Natural killer cell (primary cell): Measurements from ENCODE around the gene PTPN14. TPM values are rescaled to one million over a fixed set of nuclear protein-coding genes. Genes with fewer than 3 reads are reported as not detected.

Experiments
- ATAC-seq, 3 donors: fragments of 150-1000 bp in 2 of 3; fragments of 200-7000 bp in 1 of 3; cut with Tn5 transposase; 1 replicate in 1 of 3; 2 replicates in 2 of 3; pipeline ENCODE4 v1.10.0; 2021; ENCODE audit warnings: mild to moderate bottlenecking in 2 of 3, moderate library complexity in 2 of 3
- DNase-seq, 2 donors: peaks; one replicate each; pipeline versions ENCODE4 v3.0.0 to v3.0.0-alpha.2; 2013 to 2021; ENCODE audit warnings: mixed read lengths in 1 of 2
- H3K27ac ChIP-seq: one replicate; pipeline ENCODE4 v1.5.1; 2013; ENCODE audit warnings: mild to moderate bottlenecking, low read length
- H3K27me3 ChIP-seq: one replicate; pipeline ENCODE4 v1.6.1; 2013; ENCODE audit warnings: low read length; ENCODE audit not compliant: control insufficient read depth, insufficient read depth
- H3K36me3 ChIP-seq: one replicate; pipeline ENCODE4 v1.6.1; 2013; ENCODE audit warnings: low read length; ENCODE audit not compliant: control insufficient read depth, insufficient read depth
- H3K4me1 ChIP-seq: one replicate; pipeline ENCODE4 v1.6.1; 2013; ENCODE audit warnings: low read length; ENCODE audit not compliant: control insufficient read depth, insufficient read depth
- H3K4me3 ChIP-seq: one replicate; pipeline ENCODE4 v1.5.1; 2013; ENCODE audit warnings: low read length
- H3K9me3 ChIP-seq: one replicate; pipeline ENCODE4 v1.6.1; 2013; ENCODE audit warnings: low read length; ENCODE audit not compliant: control insufficient read depth, insufficient read depth
- H3K27ac Mint-ChIP-seq, 2 donors: one replicate each; pipeline ENCODE4 v1.8.0; 2022; ENCODE audit warnings: mild to moderate bottlenecking in 2 of 2, mixed read lengths in 2 of 2, moderate library complexity in 1 of 2
- H3K27me3 Mint-ChIP-seq, 2 donors: one replicate each; pipeline ENCODE4 v1.8.0; 2022; ENCODE audit warnings: low read depth in 2 of 2, mixed read lengths in 2 of 2
- H3K36me3 Mint-ChIP-seq: one replicate; pipeline ENCODE4 v1.8.0; 2022; ENCODE audit warnings: mixed read lengths
- H3K4me1 Mint-ChIP-seq, 2 donors: one replicate each; pipeline ENCODE4 v1.8.0; 2022; ENCODE audit warnings: mixed read lengths in 2 of 2
- H3K4me3 Mint-ChIP-seq: one replicate; pipeline ENCODE4 v1.8.0; 2022; ENCODE audit warnings: mild to moderate bottlenecking, moderate library complexity, mixed read lengths
- H3K9me3 Mint-ChIP-seq, 2 donors: one replicate each; pipeline ENCODE4 v1.8.0; 2022; ENCODE audit warnings: mixed read lengths in 2 of 2
- WGBS: methylation state at CpG from one replicate; pipeline ENCODE4 v1.1.7; 2013; ENCODE audit warnings: missing lambda C conversion rate; ENCODE audit not compliant: insufficient coverage; 5-methylcytosine and 5-hydroxymethylcytosine counted together
- intact Hi-C: fragments of 100-400 bp; cut with micrococcal nuclease; formaldehyde crosslinking; loops from one replicate; pipeline ENCODE4 v1.14.2; 2022
- total RNA-seq, 4 donors: library from RNA; stranded (reverse); fragments of 120-200 nt in 1 of 4; gene quantifications; one replicate each; pipeline versions ENCODE4 v1.2.3 to v1.2.4, GENCODE V29; 2013 to 2022
- TF ChIP-seq, protein P1 (sequence below): fragments of 200-600 bp; IDR thresholded peaks from one replicate; pipeline ENCODE4 v1.8.0; 2022; ENCODE audit warnings: antibody characterized with exemption

The PTPN14 gene
- total RNA-seq, 3 donors from 2014 or later (not counting 1 experiment from before 2014, with no cell fraction given), result 0.02 TPM; not detected in 2

DNA sequence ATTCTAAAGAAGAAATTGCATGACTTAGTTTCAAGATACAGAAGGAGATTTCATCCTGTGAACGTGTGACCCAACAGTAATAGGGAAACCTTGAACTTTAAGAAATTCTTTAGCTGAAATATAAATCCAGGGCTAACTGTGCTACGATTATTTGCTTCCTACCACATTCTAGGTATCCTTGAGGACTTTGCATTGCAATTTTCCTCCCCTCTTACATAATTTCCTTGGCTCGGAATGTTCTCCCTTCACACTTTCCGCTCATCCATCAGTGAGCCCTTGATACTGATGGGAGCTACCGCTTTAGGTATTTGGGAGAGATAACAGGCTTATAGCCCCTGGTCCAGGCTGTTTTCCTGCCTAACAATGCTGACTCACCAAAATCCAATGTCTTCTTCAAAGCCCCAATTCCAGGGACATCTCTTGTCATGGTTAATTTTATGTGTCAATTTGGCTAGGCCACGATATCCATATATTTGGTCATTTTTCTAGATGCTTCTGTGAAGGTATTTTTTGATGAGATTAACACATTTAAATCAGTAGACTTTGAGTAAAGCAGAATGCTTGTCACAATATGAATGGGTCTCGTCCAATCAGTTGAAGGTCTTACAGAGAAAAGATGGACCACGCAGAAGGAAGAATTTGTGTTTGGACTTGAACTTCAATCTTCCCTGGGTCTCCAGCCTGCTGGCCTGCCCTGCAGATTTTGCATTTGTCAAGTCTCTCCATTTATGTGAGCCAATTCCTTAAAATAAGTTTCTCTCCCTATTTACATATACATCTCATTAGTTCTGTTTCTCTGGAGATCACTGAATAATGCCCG is 121.2 kb downstream of the PTPN14 start:
- Mint-ChIP-seq H3K27me3 (peaks cover 0 to 10% of the 10 kb centered on the region in 2 donors), H3K4me3 (no peak overlapping the region), H3K9me3 (no peaks in the 10 kb centered on the region), H3K36me3 (no peaks in the 10 kb centered on the region), H3K4me1 (peaks cover 19 to 24% of the 10 kb centered on the region in 2 donors), H3K27ac (no peak overlapping the region)
- 92% methylated on average over 9 of the region's 9 CpGs for WGBS
- TF ChIP-seq, protein P1, sequence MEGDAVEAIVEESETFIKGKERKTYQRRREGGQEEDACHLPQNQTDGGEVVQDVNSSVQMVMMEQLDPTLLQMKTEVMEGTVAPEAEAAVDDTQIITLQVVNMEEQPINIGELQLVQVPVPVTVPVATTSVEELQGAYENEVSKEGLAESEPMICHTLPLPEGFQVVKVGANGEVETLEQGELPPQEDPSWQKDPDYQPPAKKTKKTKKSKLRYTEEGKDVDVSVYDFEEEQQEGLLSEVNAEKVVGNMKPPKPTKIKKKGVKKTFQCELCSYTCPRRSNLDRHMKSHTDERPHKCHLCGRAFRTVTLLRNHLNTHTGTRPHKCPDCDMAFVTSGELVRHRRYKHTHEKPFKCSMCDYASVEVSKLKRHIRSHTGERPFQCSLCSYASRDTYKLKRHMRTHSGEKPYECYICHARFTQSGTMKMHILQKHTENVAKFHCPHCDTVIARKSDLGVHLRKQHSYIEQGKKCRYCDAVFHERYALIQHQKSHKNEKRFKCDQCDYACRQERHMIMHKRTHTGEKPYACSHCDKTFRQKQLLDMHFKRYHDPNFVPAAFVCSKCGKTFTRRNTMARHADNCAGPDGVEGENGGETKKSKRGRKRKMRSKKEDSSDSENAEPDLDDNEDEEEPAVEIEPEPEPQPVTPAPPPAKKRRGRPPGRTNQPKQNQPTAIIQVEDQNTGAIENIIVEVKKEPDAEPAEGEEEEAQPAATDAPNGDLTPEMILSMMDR, result no peak
- intact Hi-C loops, result no loop called here
- DNase-seq, result no peak
- Histone ChIP-seq H3K9me3 (no peaks in the 10 kb centered on the region), H3K4me3 (no peak overlapping the region), H3K27me3 (no peaks in the 10 kb centered on the region), H3K36me3 (no peaks in the 10 kb centered on the region), H3K27ac (no peak overlapping the region), H3K4me1 (peaks cover 10% of the 10 kb centered on the region)
- ATAC-seq, result no peak

DNA sequence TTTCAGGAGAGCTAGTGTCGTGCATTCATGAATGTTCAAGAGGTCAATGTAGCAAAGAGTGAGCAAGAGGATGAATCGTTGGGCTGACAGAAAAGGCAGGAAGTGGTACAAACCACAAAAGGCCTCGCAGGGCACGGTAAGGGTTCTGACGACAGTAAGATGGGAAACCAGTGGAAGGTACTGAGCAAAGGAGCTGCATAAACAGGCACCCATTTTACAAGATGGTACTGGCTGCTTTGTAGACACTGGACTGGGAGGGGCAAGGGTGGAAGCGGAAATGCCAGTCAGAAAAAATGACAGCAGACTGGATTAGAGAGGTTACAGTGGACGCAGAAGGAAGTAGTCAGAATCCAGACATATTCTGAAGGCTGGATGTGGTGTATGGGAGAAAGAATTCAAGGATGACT is 123.5 kb downstream of the PTPN14 start:
- Histone ChIP-seq H3K4me1 (peaks cover 10% of the 10 kb centered on the region), H3K9me3 (no peaks in the 10 kb centered on the region), H3K27me3 (no peaks in the 10 kb centered on the region), H3K36me3 (no peaks in the 10 kb centered on the region), H3K4me3 (no peak overlapping the region), H3K27ac (peak overlapping the region; percentile 71)
- peak overlapping the region; percentile 39 to 86 for H3K27ac Mint-ChIP-seq
- H3K27me3 Mint-ChIP-seq, result no peaks in the 10 kb centered on the region
- intact Hi-C loops, result no loop called here
- ATAC-seq (peak; percentile 93 to 97 (median 96)), DNase-seq (peak; percentile 36 to 80)
- no peaks in the 10 kb centered on the region for H3K36me3 Mint-ChIP-seq
- H3K9me3 Mint-ChIP-seq, result no peaks in the 10 kb centered on the region
- H3K4me1 Mint-ChIP-seq, result peaks cover 19 to 24% of the 10 kb centered on the region in 2 donors
- WGBS, result 28% methylated on average over 7 of the region's 7 CpGs
- TF ChIP-seq, protein P1, result no peak
- H3K4me3 Mint-ChIP-seq, result peak overlapping the region; percentile 38

DNA sequence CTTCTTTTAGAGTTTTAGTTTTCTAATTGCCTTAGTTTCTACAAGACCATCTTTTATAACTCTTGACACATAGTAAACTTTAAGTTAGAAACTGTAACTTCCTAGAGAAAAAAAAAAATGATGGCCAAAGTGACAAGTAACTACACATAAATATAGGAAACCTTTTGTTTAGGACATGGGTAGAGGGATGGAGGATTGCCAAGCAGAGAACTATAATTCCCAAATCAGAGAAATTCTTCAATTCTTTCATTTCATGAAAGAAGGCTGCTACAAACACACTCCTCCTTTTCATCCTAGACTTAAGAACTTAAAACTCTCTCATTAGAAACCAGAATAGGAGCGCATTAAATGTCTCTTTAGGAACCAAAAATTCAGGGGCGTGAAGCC is 125.0 kb downstream of the PTPN14 start:
- no peak for DNase-seq
- Histone ChIP-seq H3K4me3 (no peak overlapping the region), H3K4me1 (peaks cover 10% of the 10 kb centered on the region), H3K27ac (no peak overlapping the region), H3K9me3 (no peaks in the 10 kb centered on the region), H3K36me3 (no peaks in the 10 kb centered on the region), H3K27me3 (no peaks in the 10 kb centered on the region)
- Mint-ChIP-seq H3K9me3 (no peaks in the 10 kb centered on the region), H3K27ac (peak overlapping the region in 1 of 2 donors; percentile 21), H3K4me1 (peaks cover 19 to 24% of the 10 kb centered on the region in 2 donors), H3K4me3 (no peak overlapping the region), H3K27me3 (peaks cover 0 to 4% of the 10 kb centered on the region in 2 donors), H3K36me3 (no peaks in the 10 kb centered on the region)
- no peak for ATAC-seq
- intact Hi-C loops, result no loop called here
- 95% methylated on average over 2 of the region's 2 CpGs for WGBS
- TF ChIP-seq, protein P1, result no peak
